Naive thymus-derived CD4-positive, alpha-beta T cell (primary cell): Measurements from ENCODE around the gene NXNL1. TPM values are rescaled to one million over a fixed set of nuclear protein-coding genes. Genes with fewer than 3 reads are reported as not detected.
A peak's percentile ranks its signal among the peaks of the same experiment; 100 is the strongest.

Source experiments
- ATAC-seq: fragments of 150-1000 bp; cut with Tn5 transposase; 2 replicates; pipeline ENCODE4 v1.10.0; 2021; ENCODE audit warnings: mild to moderate bottlenecking, moderate library complexity
- CTCF ChIA-PET: fragments of 350-600 bp; sonication (Branson Sonifier 250); formaldehyde crosslinking; loops from one replicate; lab custom pipeline; 2021; ENCODE audit warnings: antibody characterized with exemption; lab: Charles Lee
- POLR2A ChIA-PET: fragments of 350-600 bp; sonication (Branson Sonifier 250); formaldehyde crosslinking; loops from one replicate; lab custom pipeline; 2021; ENCODE audit warnings: antibody characterized with exemption, inconsistent platforms; lab: Charles Lee
- DNase-seq, 9 donors: peaks; one replicate each; pipeline versions ENCODE4 v3.0.0 to v3.0.0-alpha.2; 2020 to 2022; ENCODE audit warnings: mixed read lengths in 1 of 9
- H3K27ac ChIP-seq: one replicate; pipeline ENCODE4 v1.7.0; 2013; ENCODE audit warnings: mild to moderate bottlenecking, low read depth, low read length, moderate library complexity
- H3K27me3 ChIP-seq, 2 donors: one replicate each; pipeline ENCODE4 v1.7.0; 2013; ENCODE audit warnings: low read length in 2 of 2, mild to moderate bottlenecking in 2 of 2, moderate library complexity in 2 of 2; ENCODE audit not compliant: control insufficient read depth in 2 of 2, insufficient read depth in 2 of 2
- H3K36me3 ChIP-seq, 3 experiments: 1 replicate in 2 of 3; 2 replicates in 1 of 3; pipeline ENCODE4 v1.7.0; 2013; ENCODE audit warnings: low read length in 3 of 3, mild to moderate bottlenecking in 3 of 3, moderate library complexity in 1 of 3; ENCODE audit not compliant: insufficient read depth in 3 of 3, control insufficient read depth in 2 of 3
- H3K4me1 ChIP-seq, 2 donors: one replicate each; pipeline ENCODE4 v1.7.0; 2013; ENCODE audit warnings: low read length in 2 of 2, mild to moderate bottlenecking in 2 of 2, moderate library complexity in 1 of 2; ENCODE audit not compliant: control insufficient read depth in 2 of 2, insufficient read depth in 2 of 2
- H3K4me3 ChIP-seq: 2 replicates; pipeline ENCODE4 v1.7.0; 2013; ENCODE audit warnings: mild to moderate bottlenecking, low read length
- H3K9me3 ChIP-seq, 3 experiments: 1 replicate in 2 of 3; 2 replicates in 1 of 3; pipeline ENCODE4 v1.7.0; 2013; ENCODE audit warnings: low read length in 3 of 3; ENCODE audit not compliant: control insufficient read depth in 2 of 3
- H3K27ac Mint-ChIP-seq, 9 donors: one replicate each; pipeline ENCODE4 v1.8.0; 2020 to 2022; ENCODE audit warnings: mixed read lengths in 9 of 9, mild to moderate bottlenecking in 8 of 9, moderate library complexity in 5 of 9, inconsistent platforms in 2 of 9
- H3K27me3 Mint-ChIP-seq, 5 donors: one replicate each; pipeline ENCODE4 v1.8.0; 2021 to 2022; ENCODE audit warnings: mixed read lengths in 5 of 5, mild to moderate bottlenecking in 1 of 5
- H3K36me3 Mint-ChIP-seq, 5 donors: one replicate each; pipeline ENCODE4 v1.8.0; 2020 to 2022; ENCODE audit warnings: mixed read lengths in 5 of 5, mild to moderate bottlenecking in 3 of 5, inconsistent platforms in 1 of 5
- H3K4me1 Mint-ChIP-seq, 7 donors: one replicate each; pipeline ENCODE4 v1.8.0; 2020 to 2022; ENCODE audit warnings: mixed read lengths in 7 of 7, mild to moderate bottlenecking in 3 of 7, inconsistent platforms in 1 of 7
- H3K4me3 Mint-ChIP-seq, 10 donors: one replicate each; pipeline ENCODE4 v1.8.0; 2020 to 2022; ENCODE audit warnings: mild to moderate bottlenecking in 10 of 10, mixed read lengths in 10 of 10, moderate library complexity in 6 of 10, inconsistent platforms in 2 of 10
- H3K9me3 Mint-ChIP-seq, 11 donors: one replicate each; pipeline ENCODE4 v1.8.0; 2020 to 2022; ENCODE audit warnings: mixed read lengths in 11 of 11, mild to moderate bottlenecking in 4 of 11, inconsistent platforms in 1 of 11, moderate library complexity in 1 of 11
- intact Hi-C, 2 donors: fragments of 100-400 bp; cut with micrococcal nuclease; formaldehyde crosslinking; loops; one replicate each; pipeline ENCODE4 v1.15.1; 2023
- polyA plus RNA-seq, 2 donors: library from polyadenylated mRNA; unstranded; fragments of 300-500 nt; fragmentation: Illumina TruSeq; gene quantifications; one replicate each; pipeline ENCODE4 v1.2.3, GENCODE V29; 2021
- total RNA-seq, 6 experiments: library from RNA in 5 of 6; stranded (reverse) in 5 of 6; gene quantifications; 1 replicate in 5 of 6; 2 replicates in 1 of 6; pipeline ENCODE4 v1.2.3 and lab custom pipeline; 2021 to 2026

NXNL1 gene
- total and polyA plus RNA-seq, 7 experiments from 2014 or later = not detected

- Histone ChIP-seq H3K36me3 (no peaks in the 10 kb centered on the region), H3K9me3 (peaks cover 0 to 3% (median 0%) of the 10 kb centered on the region in 3 experiments), H3K4me3 (no peak overlapping the region), H3K4me1 (no peaks in the 10 kb centered on the region), H3K27me3 (no peaks in the 10 kb centered on the region), H3K27ac (no peak overlapping the region)
- Mint-ChIP-seq H3K4me3 (no peak overlapping the region), H3K4me1 (peaks cover 0 to 15% (median 9%) of the 10 kb centered on the region in 7 donors), H3K27ac (no peak overlapping the region), H3K27me3 (peaks cover 0 to 19% (median 7%) of the 10 kb centered on the region in 5 donors), H3K36me3 (no peaks in the 10 kb centered on the region), H3K9me3 (peaks cover 0 to 3% (median 0%) of the 10 kb centered on the region in 11 donors)
- no peak for DNase-seq
- no peak for ATAC-seq
- ChIA-PET CTCF (interaction anchor here (1.8 kb wide), 1 partner anchor 20 kb away, joined by 5 read pairs; no protein-coding TSS in a partner anchor), POLR2A (no interaction called here)
- intact Hi-C loops = no loop called here
Measured at GRCh38 chr19:17445526-17446165, 15.1 kb downstream of the NXNL1 start.

GRCh38 chr19:17441241-17442021, 19.3 kb downstream of the NXNL1 start:
- Mint-ChIP-seq H3K4me1 (peaks cover 0 to 1% (median 0%) of the 10 kb centered on the region in 7 donors), H3K27me3 (no peaks in the 10 kb centered on the region), H3K9me3 (peaks cover 0 to 3% (median 0%) of the 10 kb centered on the region in 11 donors), H3K36me3 (no peaks in the 10 kb centered on the region), H3K27ac (no peak overlapping the region), H3K4me3 (no peak overlapping the region)
- POLR2A ChIA-PET = interaction anchor here (0.6 to 0.7 kb wide), 2 partner anchors 24 to 141 kb away, joined by 4 to 5 read pairs; no protein-coding TSS in a partner anchor
- Histone ChIP-seq H3K27ac (no peak overlapping the region), H3K27me3 (no peaks in the 10 kb centered on the region), H3K4me1 (no peaks in the 10 kb centered on the region), H3K4me3 (no peak overlapping the region), H3K36me3 (no peaks in the 10 kb centered on the region), H3K9me3 (peaks cover 0 to 3% (median 0%) of the 10 kb centered on the region in 3 experiments)
- DNase-seq = peak in 3 of 9 donors; percentile 14 to 35 (median 33)
- intact Hi-C loops = loop anchor here in 1 of 2 donors (1.0 kb wide), 1 partner anchor 414 kb away; no protein-coding TSS in a partner anchor
- peak; percentile 54 for ATAC-seq
- CTCF ChIA-PET = interaction anchor here (0.5 to 0.7 kb wide), 4 partner anchors 26 to 354 kb away, joined by 3 read pairs; partner anchors contain the start of gene B3GNT3

- no peak overlapping the region for H3K27ac Mint-ChIP-seq
- DNase-seq (no peak), ATAC-seq (no peak)
- Histone ChIP-seq H3K4me3 (no peak overlapping the region), H3K27me3 (no peaks in the 10 kb centered on the region), H3K36me3 (no peaks in the 10 kb centered on the region), H3K4me1 (no peaks in the 10 kb centered on the region), H3K9me3 (peaks cover 0 to 3% (median 0%) of the 10 kb centered on the region in 3 experiments), H3K27ac (no peak overlapping the region)
- peaks cover 0 to 2% (median 0%) of the 10 kb centered on the region in 11 donors for H3K9me3 Mint-ChIP-seq
- no peak overlapping the region for H3K4me3 Mint-ChIP-seq
- intact Hi-C loops = no loop called here
- no peaks in the 10 kb centered on the region for H3K36me3 Mint-ChIP-seq
- peaks cover 0 to 1% (median 0%) of the 10 kb centered on the region in 7 donors for H3K4me1 Mint-ChIP-seq
- CTCF ChIA-PET = interaction anchor here (1.4 kb wide), 1 partner anchor 59 kb away, joined by 4 read pairs; no protein-coding TSS in a partner anchor
- no peaks in the 10 kb centered on the region for H3K27me3 Mint-ChIP-seq
- POLR2A ChIA-PET = interaction anchor here (0.6 kb wide), 1 partner anchor 20 kb away, joined by 3 read pairs; no protein-coding TSS in a partner anchor
Measured at GRCh38 chr19:17436874-17437267, 23.9 kb downstream of the NXNL1 start.

- POLR2A ChIA-PET = no interaction called here
- no peaks in the 10 kb centered on the region for H3K4me1 ChIP-seq
- no peaks in the 10 kb centered on the region for H3K27me3 ChIP-seq
- Mint-ChIP-seq H3K4me1 (peaks cover 0 to 5% (median 0%) of the 10 kb centered on the region in 7 donors), H3K4me3 (no peak overlapping the region), H3K9me3 (no peaks in the 10 kb centered on the region), H3K27me3 (no peaks in the 10 kb centered on the region), H3K36me3 (no peaks in the 10 kb centered on the region), H3K27ac (no peak overlapping the region)
- CTCF ChIA-PET = no interaction called here
- no peak for DNase-seq
- no peak for ATAC-seq
- H3K9me3 ChIP-seq = peaks cover 0 to under 1% (median 0%) of the 10 kb centered on the region in 3 experiments
- no peak overlapping the region for H3K27ac ChIP-seq
- intact Hi-C loops = no loop called here
- H3K4me3 ChIP-seq = no peak overlapping the region
- no peaks in the 10 kb centered on the region for H3K36me3 ChIP-seq
Measured at GRCh38 chr19:17436094-17436873, 24.4 kb downstream of the NXNL1 start.

GRCh38 chr19:17435218-17435617, 25.5 kb downstream of the NXNL1 start:
- no peaks in the 10 kb centered on the region for H3K36me3 ChIP-seq
- no peaks in the 10 kb centered on the region for H3K4me1 ChIP-seq
- H3K27ac ChIP-seq = no peak overlapping the region
- H3K27me3 Mint-ChIP-seq = no peaks in the 10 kb centered on the region
- intact Hi-C loops = no loop called here
- ATAC-seq = no peak
- no peaks in the 10 kb centered on the region for H3K36me3 Mint-ChIP-seq
- H3K9me3 ChIP-seq = no peaks in the 10 kb centered on the region
- DNase-seq = no peak
- H3K9me3 Mint-ChIP-seq = no peaks in the 10 kb centered on the region
- no peak overlapping the region for H3K4me3 ChIP-seq
- CTCF ChIA-PET = no interaction called here
- H3K27me3 ChIP-seq = no peaks in the 10 kb centered on the region
- no peak overlapping the region for H3K4me3 Mint-ChIP-seq
- POLR2A ChIA-PET = no interaction called here
- peaks cover 0 to 5% (median 0%) of the 10 kb centered on the region in 7 donors for H3K4me1 Mint-ChIP-seq
- H3K27ac Mint-ChIP-seq = no peak overlapping the region

- no peaks in the 10 kb centered on the region for H3K4me1 ChIP-seq
- H3K27me3 ChIP-seq = no peaks in the 10 kb centered on the region
- ChIA-PET POLR2A (no interaction called here), CTCF (interaction anchor here (0.6 kb wide), 1 partner anchor 65 kb away, joined by 3 read pairs; no protein-coding TSS in a partner anchor)
- Mint-ChIP-seq H3K27ac (no peak overlapping the region), H3K36me3 (no peaks in the 10 kb centered on the region), H3K9me3 (no peaks in the 10 kb centered on the region), H3K4me1 (peaks cover 0 to 5% (median 0%) of the 10 kb centered on the region in 7 donors), H3K27me3 (no peaks in the 10 kb centered on the region), H3K4me3 (no peak overlapping the region)
- ATAC-seq (no peak), DNase-seq (no peak)
- H3K4me3 ChIP-seq = no peak overlapping the region
- no peaks in the 10 kb centered on the region for H3K9me3 ChIP-seq
- H3K27ac ChIP-seq = no peak overlapping the region
- intact Hi-C loops = no loop called here
- no peaks in the 10 kb centered on the region for H3K36me3 ChIP-seq
Measured at GRCh38 chr19:17431417-17431816, 29.3 kb downstream of the NXNL1 start.
